Amniotic stem cell (primary cell): Measurements from ENCODE around the gene SEC24D.
A peak's percentile ranks its signal among the peaks of the same experiment; 100 is the strongest.

Experiments
- DNase-seq: peaks from one replicate; lab custom pipeline; 2025; lab: John Stamatoyannopoulos, UW

Gene SEC24D

DNA sequence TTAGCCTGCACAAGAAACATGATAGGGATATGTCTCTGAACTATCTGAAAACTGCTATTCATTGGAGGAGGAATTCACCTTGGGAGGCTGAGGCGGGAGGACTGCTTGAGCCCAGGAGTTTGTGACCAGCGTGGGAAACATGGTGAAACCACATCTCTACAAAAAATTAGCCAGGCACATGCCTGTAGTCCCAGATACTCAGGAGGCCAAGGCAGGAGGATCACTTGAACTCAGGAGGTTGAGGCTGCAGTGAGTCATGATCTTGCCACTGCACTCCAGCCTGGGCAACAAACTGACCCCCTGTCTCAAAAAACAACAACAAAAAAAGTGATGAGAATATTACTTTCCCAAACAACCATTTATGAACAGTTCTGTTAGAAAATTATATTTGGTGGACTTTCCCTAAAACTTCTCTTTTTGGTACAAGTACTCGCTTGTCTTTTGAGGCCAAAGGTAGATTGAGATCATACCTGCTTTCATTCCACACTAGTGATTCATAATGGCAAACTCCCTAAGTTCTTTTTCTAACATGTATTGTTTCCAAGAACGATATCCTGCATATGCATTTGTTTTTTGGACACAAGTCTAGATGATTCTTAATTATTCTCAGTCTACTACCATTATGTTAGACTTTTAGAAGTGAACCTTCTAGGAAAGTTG is 117.3 kb downstream of the SEC24D start:
- no peak for DNase-seq

GRCh38 chr4:118716304-118716703 is 119.6 kb downstream of the SEC24D start:
- DNase-seq = no peak

- DNase-seq = no peak
Observed at GRCh38 chr4:118714682-118715081, 121.2 kb downstream of the SEC24D start.

DNA sequence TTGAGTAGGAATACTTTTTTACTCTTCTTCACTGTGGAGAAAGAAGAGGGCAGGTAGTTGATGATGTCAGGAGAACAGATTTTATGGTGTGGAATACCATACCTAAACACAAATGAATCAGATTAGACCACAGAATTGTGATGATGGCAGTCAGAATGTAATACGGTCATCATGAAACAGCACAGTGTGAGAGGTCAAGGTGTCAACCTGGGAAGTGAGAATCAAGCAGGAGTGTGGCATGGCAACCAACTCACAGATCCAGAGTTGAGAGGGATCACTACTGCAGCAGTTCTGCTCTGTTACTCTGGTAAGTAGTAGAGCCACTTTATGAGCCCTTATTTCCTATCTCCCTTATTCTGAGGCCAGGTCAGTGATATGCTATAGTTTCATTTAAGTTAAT is 123.1 kb downstream of the SEC24D start:
- no peak for DNase-seq

DNA sequence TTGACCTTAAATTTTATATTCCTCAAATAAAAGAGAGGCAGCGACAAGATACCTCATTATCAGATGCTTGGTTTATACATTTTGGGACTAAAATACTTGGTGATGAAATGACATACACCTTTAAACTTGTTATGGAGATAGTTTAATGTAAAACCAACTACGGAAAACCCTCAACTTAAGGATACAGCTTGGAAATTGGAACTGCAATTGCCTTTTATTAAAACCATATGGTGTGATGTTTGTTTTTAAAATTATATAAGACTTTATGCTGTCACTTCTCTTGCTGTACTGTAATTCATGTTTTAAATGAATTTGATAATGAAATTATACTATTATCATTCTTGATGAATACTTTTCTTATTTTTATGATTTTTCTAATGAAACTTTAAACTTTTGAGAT is 124.9 kb downstream of the SEC24D start:
- no peak for DNase-seq

- no peak for DNase-seq
Observed at GRCh38 chr4:118703118-118703517, 132.8 kb downstream of the SEC24D start.

GRCh38 chr4:118684873-118685811 is 150.8 kb downstream of the SEC24D start, which contains the start of gene METTL14:
Gene METTL14, plus strand, starts transcription at chr4:118685392. Its CDS starts 143 bp downstream, at chr4:118685535.
- peak; percentile 84 for DNase-seq

DNA sequence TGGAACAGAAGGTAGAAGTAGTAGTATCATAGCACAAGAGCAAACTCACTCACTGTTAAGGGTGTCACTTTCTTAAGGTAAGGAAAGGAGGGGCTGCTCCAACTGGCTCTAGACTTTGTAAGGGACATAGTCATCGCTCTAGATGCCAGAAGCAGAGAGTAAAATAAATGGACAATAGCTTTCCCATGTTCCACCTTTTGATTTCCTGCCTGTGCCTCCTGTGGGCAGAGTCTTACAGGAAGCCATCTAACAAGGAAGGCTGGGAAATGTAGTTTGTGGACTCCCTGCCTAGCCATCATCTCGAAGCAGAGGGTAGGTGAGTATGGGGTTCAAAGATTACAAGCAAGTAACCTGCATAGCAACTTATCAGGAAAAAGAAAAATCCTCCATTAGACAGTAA is 152.4 kb downstream of the SEC24D start:
- no peak for DNase-seq

DNA sequence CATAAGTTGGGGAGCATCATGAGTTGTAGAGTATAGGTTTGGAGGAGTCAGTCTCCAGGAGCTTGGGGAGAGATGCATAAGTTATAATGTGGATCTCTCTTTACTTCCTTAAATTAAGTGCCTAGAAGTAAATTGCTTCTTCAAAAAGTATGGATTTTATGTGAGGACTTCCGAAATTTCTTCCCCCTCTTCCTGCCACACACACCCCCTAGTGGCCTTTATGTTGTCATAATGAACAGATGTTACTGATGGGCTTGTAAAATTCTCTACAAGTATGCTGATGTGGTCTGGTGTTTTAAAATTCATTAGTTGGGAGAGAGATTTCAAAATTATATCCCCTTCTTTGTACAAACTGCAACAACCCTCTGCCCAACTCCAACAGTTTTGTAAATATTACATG is 153.0 kb downstream of the SEC24D start:
- DNase-seq = peak; percentile 4

DNA sequence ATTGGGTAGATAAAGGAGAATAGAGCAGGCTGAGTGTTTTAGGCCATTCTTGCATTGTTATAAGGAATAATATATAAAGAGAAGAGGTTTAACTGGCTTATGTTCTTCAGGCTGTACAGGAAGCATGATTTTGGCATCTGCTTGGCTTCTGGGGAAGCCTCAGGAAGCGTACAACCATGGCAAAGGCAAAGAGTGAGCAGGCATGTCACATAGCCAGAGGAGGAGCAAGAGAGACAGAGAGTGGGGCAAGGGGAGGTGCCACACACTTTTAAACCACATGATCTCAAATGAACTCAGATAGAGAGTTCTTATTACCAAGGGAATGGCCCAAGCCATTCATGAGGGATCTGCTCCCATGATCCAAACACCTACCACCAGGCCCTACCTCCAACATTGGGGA is 155.1 kb downstream of the SEC24D start:
- DNase-seq = no peak

DNA sequence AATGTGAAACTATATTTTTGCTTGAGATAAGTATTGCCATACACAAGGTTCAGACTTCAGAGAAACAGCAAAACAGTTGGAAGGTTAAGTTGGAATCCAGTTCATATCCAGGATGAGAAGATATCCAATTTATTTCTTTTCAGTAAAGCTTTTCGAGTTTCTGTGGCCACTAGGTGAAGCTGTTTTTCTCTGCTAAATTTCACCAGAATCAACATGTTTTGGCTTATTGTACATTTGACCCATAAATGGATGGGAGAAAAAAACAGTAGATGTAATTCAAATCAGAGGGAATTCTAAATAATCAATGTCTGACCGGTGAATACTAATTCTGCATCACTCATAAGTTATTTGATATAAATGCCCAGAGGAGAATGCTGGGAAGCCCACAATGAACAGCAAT is 159.8 kb downstream of the SEC24D start:
- no peak for DNase-seq
